Glomerular visceral epithelial cell (primary cell): Measurements from ENCODE around the gene PRR36.
A peak's percentile ranks its signal among the peaks of the same experiment; 100 is the strongest.

Experiments
- DNase-seq: peaks from one replicate; pipeline ENCODE4 v3.0.0-alpha.2; 2016; ENCODE audit errors: extremely low spot score

Gene PRR36

DNA sequence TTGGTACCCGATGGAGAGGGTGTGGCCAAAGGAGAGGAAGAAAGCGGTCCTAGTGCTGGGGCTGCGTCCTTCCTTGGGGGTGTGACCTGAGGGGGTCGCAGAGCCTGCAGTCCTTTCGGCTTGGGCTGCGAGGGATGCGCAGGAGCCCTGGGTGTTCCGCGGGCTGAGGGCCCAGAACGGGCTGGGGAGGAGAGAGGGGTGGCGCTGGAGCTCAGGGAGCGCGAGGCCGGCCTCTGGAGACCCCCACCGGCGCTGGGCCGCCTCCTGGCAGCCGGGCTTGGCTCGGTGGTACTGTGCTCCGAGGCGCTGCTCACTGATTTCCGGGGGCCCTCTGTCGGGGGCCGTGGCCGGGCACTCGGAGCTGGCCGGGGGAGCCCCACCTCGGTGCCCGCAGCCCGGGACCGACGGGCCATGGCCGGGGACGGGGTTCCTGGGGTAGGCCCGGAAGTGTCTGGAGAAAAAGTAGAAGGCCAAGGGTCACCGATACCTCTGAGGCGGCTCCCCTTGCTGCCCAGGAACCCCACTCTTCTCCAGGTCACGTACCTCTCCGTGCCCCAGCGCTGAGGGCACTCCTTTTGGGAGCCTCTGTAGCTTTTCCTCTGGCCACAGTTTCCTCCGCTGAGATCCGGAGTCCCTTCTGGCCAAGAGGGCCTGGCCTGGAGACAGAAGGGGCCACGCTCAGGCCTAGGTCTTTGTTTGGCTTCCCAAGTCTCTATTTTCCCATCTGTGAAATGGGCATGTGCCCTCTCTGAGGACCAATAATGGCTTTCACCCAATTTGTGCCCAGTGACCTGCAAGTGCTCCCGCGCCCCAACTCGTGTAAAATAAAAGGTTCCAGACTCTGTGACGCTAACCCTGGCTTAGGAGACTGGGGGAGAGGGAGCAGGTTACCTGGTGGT, 1.6 kb downstream of the PRR36 start:
- no peak for DNase-seq

DNA sequence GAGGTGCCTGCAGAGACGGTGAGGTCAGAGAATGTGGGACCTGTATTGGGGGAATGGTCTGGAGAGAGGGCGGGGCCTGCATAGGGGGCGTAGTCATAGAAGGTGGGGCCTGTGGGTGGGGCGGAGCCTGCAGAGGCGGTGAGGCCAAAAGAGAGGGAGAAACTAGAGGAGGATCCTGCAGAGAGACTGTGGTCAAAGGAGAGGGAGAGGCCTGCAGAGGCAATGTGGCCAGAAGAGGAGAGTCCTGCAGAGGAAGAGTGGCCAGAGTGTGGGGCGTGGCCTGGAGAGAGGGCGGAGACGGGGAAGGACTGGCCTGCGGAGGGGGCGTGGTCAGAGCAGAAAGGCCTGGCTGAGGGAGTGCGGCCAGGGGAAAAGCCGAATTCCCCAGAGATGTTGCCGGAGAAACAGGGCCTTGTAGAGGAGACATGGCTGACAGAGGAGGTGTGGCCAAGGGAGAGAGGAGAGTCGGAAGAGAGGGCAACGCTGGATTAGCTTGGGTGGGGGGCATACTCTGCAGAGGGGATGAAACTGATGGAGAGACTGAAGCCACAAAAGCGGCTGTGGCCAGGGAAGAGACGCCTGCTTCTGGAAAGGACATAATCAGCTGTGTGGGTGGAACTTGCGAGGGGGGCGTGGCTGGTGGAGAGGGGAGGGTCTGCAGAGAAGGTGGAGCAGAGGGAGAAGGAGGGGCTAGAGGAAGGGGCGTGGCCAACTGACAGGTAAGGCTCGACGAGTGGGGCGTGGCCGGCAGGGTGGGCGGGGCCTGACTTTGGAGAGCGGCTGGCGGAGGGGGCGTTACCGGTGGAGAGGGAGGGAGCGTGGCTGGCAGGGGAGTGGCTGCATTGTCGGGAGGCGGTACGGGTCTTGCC, 2.5 kb downstream of the PRR36 start:
- peak; percentile 91 for DNase-seq

DNA sequence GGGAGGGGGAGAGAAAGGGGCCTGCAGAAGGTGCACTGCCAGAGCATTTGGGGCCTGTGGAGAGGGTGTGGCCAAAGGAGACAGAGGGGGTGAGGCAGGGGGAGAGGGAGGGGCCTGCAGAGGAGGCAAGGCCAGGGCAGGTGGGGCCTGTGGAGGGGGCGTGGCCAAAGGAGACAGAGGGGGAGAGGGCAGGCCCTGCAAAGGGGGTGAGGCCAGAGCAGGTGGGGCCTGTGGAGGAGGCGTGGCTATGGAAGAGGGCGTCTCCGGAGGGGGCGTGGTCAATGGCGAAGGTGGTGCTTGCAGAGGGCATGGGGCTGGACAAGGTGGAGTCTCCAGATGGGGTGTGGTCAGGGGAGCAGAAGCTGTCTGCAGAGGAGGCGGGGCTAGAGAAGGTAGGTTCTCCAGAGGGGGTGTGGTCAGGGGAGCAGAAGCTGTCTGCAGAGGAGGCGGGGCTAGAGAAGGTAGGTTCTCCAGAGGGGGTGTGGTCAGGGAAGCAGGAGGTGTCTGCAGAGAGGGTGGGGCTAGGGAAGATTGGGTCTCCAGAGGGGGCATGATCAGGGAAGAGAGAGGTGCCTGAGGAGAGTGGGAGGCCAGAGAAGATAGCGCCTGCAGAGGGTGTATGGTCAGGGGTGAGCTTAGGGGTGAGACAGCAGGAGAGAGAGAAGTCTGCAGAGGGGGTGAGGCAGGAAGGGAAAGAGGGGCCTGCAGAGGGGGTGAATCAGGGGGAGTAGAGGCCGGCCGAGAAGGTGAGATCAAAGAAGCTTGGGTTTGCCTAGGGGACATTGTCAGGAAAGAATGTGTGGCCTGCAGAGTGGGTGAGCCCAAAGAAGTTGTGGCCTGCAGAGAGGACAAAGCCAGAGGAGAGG, 3.4 kb downstream of the PRR36 start:
- peak; percentile 69 for DNase-seq

DNA sequence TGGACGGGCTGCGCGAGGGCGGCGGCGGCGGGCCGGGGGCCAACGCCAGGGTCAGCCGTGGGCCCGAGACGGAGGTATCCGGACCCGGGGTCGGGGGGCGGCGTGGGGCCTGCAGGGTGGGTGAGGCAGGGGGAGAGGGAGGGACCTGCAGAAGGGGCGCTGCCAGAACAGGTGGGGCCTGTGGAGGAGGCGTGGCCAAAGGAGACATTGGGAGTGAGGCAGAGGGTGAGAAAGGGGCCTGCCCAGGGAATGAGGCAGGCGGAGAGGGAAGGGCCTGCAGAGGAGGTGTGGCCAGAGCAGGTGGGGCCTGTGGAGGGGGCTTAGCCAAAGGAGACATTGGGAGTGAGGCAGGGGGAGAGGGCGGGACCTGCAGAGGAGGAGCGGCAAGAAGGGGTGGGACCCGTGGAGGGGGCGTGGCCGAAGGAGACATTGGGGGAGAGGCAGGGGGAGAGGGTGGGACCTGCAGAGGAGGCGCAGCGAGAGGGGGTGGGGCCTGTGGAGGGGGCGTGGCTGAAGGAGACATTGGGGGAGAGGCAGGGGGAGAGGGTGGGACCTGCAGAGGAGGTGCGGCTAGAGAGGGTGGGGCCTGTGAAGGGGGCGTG, 4.2 kb downstream of the PRR36 start:
- peak; percentile 39 for DNase-seq

DNA sequence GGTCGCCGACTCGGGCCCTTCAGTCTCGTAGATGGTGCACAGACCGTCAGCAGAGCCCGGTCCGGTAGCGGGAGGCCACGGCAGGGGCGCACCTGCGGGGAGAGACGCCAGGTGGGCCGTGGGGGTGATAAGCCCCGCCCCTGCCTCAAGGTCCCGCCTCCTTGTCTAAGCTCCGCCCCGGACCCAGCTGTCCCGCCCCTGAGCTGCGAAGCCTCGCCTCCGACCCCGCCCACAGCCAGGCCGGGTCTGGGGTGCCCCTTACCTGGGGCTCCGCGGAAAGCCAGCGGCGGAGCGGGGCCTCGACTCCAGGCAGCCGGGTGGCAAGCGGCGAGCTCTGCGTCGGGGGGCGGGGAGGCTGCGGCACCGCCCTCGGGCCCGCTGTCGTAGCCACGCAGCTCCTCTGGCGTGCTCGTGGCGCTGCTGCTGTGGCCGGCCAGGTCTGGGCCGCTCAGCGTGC, 4.7 kb downstream of the PRR36 start:
- peak; percentile 50 for DNase-seq

DNA sequence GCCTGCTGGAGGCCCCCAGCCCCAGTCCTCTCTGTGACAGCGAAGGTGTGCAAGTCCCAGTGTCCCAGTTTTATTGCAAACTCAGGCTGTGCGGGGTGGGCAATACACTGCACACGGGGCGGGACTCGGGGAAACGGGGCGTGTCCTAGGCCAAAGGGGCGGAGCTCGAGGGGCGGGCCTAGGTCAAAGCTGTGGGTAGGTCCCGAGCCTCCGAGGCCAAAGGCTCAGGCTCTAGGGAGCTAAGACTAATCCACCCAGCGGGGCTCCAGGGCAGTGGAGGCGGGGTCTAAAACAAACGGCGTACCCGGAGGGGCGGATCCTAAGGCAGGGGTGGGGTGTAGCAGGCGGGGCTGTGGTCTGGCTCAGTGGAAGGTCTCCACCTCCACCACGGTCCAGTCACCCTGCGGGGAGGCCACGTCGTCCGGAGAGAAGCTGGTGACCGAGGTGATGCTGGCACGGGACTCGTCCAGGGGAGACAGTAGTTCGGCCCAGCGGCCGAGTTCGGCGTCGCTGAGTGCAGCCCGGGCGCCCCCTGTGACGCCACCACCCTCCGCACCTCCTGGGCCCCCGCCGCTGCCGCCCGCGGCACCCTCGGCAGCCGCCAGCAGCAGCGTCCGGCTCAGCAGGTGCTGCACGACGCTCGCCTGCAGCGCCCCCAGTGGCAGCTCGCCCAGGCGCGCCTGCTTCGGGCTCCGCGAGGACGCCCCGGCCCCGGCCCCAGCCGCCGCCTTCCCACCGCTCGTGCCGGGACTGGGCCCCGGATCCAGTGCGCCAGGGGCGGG, 5.3 kb downstream of the PRR36 start:
- peak; percentile 85 for DNase-seq

DNA sequence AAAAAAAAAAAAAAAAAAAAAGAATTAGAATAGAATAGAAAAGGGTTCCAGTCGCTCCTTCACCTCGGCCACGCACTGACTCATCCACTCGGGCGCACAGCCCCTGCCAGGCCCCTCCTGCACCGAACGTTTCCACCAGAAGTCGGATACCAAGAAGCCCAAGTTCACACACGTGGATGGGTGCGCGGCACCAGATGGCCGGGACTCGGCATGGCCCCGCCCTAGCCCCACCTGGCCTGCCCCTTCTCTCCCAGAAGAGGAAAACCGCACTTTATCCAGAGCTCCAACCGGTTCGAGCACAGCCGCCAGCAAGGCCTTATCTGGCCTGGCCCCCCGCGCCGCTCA, 5.9 kb downstream of the PRR36 start:
- DNase-seq: no peak

DNA sequence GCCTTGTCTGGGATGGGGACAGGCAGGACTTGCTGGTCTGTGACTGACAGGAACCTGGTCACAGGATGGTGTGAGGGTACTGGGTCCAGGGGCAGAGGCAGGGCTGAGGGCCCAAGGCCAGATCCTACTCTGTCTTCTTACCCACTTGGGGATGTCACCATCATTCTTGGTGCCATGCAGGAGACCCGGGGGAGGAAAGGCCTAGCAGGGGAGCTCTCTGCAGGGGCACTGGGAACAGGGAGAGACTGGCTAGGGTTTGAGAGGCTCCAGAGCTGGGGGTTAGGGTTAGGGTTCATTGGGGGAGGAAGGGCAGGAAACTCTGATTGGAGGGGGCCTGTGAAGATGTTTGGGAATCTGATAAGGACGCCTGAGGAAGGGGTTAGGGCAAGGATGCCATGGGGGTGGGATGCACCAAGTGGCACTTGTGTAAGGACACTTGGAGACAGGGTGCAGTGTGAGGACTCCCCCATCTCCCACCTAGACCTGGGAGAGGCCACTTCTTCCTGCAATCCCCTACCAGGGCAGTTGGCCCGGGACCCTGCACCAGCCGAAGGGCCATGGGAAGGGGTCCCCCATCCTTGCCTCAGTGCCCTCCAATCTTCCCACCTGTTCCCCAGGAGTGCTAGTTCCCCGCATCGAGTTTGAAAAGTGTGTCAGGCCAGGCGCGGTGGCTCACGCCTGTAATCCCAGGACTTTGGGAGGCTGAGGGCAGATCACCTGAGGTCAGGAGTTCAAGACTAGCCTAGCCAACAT, 6.9 kb downstream of the PRR36 start:
- DNase-seq: no peak

DNA sequence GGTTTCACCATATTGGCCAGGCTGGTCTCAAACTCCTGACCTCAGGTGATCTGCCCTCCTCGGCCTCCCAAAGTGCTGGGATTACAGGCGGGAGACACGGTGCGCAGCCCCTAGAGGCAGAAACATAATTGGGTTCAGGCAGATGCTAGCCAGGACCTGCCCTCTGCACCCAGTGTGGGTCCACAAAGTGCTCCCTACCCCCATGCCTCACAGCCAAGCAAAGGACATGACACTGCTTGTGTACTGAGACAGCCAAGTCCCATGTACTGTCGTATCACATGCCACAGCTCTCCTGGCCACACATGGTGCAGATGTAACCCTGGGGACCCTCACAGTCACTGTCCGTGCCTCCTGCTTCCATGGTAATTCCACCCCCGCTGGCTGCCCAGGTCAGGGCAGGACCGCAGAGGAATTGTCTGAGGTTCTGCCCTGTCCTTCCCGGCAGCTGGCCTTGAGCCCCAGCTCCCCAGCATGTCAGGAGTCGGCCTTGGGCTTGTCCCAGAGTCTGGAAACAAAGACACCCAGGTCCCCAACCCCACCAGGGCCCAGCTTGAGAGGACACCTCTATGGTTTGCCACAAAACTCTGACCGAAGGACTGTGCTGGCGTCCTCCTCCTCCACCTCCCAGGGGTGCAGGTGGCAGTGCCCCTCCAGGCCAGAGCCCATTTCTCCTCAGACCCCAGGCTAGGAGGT, 7.6 kb downstream of the PRR36 start:
- DNase-seq: no peak

DNA sequence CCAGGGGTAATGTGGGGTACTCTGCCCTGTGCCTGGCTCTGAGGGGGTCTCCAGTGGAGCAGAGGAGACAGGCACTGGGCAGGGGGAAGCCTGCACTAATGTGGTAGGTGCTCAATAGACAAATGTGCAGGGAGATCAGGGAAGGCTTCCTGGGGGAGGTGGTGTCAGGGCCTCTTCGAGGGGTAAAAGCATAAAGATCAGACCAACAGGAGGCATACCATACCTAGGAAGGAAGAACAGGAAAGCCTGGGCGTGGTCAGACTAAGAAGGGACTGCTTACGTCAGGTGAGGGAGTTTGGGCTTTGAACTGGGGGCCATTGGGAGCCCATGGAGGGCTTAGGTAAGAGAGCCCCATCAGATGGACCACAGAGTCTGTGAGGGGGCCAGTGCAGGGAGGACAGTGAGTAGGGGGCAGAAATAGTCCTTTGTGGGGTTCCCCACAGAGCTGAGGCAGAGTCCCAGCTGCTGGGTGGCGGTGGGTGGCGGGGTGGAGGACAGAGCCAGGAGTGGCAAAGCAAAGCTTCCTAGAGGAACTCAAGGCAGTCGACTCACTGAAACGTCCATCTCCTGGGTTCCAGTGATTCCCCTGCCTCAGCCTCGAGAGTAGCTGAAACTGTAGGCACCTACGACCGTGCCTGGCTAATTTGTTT, 8.8 kb downstream of the PRR36 start:
- no peak for DNase-seq

DNA sequence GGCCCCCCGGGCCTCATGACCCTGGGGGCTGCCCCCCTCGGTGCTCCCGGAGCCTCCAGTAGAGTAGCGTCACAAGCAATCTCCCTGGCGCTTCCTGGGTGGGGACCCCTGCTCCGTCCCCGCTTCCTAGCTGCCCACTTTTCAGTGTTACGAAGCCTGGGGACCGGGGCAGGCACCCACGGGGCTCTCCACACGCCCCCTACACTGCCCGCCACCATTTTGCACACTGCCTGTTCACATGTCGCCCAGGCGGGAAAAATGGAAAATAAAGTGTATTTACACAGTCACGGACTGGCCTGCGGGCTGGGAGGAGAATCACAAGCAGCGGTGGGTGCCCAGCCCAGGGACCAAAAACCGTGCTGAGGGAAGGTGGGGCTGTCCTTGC, 9.5 kb downstream of the PRR36 start:
- DNase-seq: no peak

DNA sequence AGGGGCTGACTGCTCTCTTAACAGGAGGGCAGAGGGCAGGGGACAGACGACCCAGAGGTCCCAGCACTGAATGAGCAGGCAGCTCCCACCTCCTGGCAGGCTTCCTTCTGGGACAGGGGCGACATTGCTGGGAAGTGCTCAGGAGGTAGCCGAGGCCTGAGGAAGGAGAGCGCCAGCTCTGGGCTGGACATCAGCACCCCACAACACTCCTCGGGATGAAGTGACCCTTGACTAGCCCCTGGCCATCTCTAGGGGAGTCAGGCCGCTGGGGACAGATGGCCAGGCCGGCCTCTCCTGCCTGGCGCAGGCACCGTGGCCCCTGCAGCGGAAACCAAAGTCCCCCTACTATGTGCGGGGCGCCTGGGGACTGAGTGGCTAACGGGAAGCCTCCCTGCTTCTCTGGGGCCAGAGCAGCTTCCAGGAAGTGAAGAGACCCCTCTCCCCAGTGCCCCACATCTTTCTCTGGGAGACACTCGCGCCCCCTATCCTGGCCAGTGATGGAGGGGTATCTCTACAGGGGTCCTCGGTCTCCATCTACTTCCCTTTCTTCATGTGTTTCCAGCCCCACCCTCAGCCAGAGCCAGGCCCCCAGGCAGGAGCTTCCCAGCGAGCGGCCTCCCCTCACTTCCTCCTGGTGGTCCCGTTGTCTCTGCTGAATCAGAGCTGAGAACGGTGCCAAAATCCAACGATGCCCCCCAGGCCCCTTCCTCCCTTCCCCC, 10.1 kb downstream of the PRR36 start:
- no peak for DNase-seq

DNA sequence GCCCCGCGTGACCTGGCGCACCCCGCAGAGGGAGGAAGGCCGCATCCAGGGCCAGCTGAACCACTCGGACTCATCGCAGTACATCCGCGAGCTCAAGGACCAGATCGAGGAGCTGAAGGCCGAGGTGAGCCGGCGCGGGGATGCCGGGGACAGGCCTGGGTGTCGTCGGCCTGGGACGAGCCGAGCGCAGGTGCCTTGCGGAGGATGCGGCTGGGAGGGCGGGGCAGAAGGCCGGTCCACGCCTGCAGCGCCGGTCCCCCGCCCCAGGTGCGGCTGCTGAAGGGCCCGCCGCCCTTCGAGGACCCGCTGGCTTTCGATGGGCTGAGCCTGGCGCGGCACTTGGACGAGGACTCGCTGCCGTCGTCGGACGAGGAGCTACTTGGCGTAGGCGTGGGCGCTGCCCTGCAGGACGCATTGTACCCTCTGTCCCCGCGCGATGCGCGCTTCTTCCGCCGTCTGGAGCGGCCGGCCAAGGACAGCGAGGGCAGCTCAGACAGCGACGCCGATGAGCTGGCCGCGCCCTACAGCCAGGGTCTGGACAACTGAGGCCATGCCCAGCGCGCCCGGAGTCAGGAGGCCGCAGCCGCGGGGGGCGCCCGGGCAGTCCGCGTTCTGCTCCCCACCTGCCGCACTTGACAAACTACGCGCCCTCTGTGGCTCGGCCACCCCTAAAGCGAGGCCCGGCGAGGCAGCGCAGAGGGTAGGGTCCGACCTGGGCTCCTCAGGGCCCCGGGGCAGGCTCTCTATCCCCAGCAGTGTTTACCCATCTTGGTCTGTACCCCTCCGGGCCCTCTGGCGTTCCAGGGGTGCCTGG, 10.8 kb downstream of the PRR36 start:
- DNase-seq: no peak

DNA sequence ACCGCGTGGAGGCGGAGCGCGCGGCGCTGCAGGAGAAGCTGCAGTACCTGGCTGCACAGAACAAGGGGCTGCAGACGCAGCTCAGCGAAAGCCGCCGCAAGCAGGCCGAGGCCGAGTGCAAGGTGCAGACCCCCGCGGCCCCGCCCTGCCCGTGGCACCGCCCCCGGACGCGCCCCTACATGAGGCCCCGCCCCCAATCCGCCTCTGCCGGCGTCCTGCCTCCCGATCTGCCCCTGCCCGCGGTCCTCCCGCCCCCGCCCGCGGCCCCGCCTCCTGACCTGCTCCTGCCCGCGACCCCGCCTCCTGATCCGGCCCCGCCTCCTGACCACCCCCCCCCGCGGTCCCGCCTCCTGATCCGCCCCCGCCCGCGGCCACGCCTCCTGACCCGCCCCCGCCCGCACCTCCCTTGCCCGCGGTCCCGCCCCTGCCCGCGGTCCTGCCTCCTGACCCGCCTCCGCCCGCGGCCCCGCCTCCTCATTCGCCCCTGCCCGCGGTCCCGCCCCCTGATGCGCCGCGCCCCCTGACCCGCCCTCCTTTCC, 11.7 kb downstream of the PRR36 start:
- peak; percentile 47 for DNase-seq

DNA sequence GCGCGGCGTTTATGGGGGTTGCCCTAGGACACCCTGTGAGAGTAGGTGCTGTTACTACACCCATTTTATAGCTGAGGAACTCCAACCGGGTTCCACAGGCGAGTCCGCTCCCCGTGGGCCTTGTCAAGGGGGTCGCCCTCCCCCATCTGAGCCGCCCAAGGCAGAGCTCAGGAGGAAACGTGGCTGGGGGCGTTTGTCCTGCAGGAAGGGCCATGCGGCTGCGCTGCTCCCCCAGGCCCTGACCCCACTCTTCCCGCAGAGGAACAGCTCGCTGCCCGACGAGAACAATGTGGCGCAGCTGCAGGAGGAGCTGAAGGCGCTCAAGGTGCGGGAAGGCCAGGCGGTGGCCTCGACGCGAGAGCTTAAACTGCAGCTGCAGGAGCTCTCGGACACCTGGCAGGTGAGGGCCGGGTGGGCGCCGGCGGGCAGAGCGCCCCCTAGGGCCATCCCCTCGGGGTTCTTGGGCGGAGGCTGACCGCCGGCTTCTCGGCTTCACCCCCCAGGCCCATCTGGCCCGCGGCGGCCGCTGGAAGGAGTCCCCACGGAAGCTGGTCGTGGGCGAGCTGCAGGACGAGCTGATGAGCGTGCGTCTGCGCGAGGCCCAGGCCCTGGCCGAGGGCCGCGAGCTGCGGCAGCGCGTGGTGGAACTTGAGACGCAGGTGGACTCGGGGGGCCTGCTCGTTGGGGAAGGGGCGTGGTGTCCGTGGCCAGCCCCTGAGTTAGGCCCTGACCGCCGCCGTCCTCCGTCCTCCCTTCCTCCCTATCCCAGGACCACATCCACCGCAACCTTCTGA, 12.4 kb downstream of the PRR36 start:
- DNase-seq: no peak
